ENCODE measurements around the gene CCDC159.
"Not testable (repeated sequence)": the region's sequence is repeated elsewhere in the genome, so short reads cannot be mapped to it uniquely, and the experiment has no call there.

CCDC159 gene, protein sequence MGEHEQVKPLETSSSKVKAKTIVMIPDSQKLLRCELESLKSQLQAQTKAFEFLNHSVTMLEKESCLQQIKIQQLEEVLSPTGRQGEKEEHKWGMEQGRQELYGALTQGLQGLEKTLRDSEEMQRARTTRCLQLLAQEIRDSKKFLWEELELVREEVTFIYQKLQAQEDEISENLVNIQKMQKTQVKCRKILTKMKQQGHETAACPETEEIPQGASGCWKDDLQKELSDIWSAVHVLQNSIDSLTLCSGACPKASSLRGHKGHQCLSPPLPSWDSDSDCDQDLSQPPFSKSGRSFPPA

GRCh38 chr19:11346104-11346940, at the start of gene CCDC159, which contains the start of gene TMEM205:
Gene CCDC159 (plus strand): TSS chr19:11346519. CDS start chr19:11346607, 88 bp downstream.
Gene TMEM205 (minus strand): TSS chr19:11346268. CDS start chr19:11345619, 649 bp downstream.
- DNase-seq, result peak; percentile 98

GRCh38 chr19:11299946-11300810, 46.1 kb upstream of the CCDC159 start:
- no peak for DNase-seq

GRCh38 chr19:11300811-11301120, 45.6 kb upstream of the CCDC159 start:
- DNase-seq, result no peak

GRCh38 chr19:11304936-11305335, 41.4 kb upstream of the CCDC159 start:
- no peak for DNase-seq

DNA sequence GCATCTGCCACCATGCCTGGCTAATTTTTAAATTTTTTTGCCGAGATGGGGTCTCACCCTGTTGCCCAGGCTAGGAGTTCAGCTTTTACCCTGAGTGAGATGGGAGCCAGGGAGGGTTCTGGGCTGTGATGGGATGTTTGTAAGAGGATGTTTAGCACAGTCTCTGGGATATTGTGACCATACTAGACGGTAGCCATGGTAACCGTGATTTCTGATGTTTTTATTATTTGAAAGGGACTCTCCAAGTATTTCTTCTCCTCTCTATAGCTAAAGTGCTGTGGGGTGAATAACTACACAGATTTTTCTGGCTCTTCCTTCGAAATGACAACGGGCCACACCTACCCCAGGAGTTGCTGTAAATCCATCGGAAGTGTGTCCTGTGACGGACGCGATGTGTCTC, 40.0 kb upstream of the CCDC159 start:
- no peak for DNase-seq

DNA sequence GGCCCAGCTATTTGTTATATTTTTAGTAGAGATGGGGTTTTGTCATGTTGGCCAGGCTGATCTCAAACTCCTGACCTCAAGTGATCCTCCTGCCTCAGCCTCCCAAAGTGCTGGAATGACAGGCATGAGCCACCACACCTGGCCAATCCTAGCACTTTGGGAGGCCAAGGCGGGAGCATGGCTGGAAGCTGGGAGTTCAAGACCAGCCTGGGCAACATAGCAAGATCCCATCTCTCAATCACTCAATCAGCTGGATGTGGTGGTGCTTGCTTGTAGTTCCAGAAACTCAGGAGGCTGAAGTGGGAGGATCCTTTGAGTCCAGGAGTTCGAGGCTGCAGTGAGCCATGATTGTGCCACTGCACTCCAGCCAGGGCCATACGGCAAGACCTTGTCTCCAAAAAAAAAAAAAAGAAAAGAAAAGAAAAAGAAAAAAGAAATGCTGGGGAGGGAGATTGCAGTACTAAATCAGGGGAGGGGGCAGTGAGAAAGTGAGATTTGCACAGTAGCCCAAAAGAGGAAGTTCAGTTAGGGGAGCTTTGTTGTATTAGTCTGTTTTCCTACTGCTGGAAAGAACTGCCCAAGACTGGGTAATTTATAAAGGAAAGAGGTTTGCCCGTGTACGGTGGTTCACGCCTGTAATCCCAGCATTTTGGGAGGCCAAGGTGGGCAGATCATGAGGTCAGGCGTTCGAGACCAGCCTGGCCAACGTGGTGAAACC, 25.9 kb upstream of the CCDC159 start:
- not testable (repeated sequence) for DNase-seq

DNA sequence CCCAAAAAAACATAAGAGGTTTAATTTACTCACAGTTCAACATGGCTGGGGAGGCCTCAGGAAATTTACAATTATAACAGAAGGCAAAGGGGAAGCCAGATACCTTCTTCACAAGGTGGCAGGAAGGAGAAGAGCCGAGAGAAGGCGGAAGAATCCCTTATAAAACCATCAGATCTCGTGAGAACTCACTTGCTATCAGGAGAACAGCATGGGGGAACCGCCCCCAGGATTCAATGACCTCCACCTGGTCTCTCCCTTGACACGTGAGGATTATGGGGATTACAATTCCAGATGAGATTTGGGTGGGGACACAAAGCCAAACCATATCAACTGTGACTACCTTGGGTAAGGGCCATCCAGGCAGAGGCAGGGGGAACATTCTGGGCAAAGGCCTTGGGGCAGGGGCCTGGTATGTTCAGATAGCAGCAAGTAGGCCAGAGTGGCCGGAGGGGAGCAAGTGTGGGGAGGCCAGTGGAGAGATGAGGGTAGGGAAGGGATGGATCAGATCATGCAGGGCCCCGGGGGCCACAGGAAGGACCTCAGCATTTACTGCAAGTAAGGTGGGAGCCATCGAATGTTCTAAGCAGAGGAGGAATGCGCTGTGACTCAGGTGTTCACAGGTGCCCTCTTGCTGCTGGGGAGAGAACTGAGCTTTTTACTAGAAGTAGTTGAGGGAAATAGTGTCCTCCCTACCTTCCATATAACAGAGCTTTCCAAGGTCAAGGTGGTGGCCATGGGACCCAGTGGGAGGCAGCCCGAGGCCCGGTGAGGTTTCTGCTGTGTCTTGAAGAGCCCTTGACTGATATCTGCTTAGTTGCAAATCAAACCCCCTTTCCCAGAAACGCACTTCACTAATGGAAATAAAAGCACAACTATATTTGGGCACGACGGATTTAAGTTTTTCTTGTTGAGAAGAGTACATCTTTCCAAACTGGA, 24.9 kb upstream of the CCDC159 start:
- no peak for DNase-seq

GRCh38 chr19:11322269-11323024, 23.9 kb upstream of the CCDC159 start:
- DNase-seq, result no peak

GRCh38 chr19:11323601-11324078, 22.7 kb upstream of the CCDC159 start:
- no peak for DNase-seq

DNA sequence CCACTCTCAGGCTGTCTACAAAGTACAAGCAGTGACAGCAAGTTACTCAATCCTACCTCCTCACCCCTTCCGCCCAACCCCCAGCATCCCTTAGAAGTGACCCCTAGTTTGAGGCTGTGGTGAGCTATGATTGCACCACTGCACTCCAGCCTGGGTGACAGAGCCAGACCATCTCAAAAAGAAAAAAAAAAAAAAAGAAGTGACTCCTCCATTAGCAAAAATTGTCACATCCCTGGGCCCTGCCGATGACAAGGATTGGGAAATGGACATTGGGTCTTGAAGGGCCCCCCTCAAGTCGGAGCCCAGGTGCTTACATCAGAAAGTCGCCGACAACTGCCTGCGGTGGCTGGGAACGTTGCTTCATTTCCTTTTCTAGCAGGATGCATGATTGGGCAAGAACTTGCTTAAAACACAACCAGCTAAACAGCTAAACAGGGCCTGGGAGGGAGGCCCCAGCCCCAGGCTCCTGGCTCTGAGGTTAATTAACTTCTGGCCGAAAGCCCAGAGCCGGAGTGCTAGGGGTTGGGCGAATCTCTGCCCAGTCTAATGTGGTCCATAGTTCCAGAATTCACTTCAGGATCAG, 22.1 kb upstream of the CCDC159 start:
- no peak for DNase-seq

DNA sequence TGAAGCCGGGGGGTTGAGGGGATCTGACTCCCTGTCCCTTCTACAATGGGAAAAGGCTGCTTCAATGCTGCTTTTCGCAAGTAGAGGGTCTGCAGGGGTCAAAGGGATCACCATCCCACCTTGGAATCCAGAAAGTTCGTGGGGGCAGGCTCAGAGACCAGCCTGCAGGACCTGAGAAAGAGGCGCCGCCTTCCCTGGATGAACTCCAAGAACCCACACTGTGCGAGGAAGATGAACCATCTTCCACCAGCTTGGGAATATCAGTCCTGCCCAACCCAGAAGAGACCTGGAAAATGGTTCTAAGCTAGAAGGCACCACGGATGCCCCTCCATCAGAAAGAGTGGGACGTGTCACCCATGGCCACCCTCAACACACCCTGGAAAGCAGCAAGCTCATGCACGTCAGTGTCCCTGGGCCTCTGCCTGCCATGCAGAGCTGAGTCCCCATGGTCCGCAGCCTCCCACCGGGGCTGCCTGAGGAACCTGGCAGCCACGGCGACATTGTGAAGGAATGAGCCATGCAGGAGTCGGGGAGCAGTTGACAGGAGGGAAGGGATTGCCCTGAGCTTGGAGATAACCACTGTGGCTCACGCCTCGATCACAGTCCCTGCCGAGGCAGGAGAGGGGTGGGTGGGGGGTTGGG, 21.4 kb upstream of the CCDC159 start:
- no peak for DNase-seq

GRCh38 chr19:11325544-11325943, 20.8 kb upstream of the CCDC159 start:
- no peak for DNase-seq

DNA sequence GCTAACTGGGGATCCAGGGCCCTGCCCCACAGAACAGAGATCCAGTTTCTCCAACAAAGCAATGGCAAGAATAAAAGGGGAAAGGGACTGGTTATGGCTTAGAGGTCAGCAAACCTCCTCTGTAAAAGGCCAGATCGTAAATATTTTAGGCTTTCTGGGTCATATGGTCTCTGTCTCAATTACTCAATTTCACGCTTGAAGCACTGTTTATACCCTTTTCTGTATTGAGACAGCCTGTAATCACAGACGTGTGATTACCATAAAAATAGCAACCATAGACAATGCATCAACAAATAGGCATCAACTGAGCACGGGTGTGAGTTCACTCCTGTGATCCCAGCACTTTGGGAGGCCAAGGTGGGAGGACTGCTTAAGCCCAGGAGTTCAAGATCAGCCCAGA, 16.2 kb upstream of the CCDC159 start:
- no peak for DNase-seq

DNA sequence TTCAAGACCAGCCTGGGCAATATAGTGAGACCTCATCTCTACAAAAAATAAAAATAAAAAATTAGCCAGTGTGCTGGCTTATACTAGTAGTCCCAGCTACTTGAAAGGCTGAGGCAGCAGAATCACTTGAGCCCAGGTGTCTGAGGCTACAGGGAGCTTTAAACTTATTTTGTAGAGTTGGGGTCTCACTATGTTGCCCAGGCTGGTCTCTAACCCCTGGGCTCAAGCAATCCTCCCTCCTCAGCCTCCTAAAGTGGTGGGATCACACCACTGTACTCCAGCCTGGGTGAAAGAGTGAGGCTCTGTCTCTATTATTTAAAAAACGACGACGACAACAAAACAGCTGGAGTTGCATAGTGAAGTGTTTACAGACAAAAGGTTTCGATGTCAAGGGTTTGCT, 14.8 kb upstream of the CCDC159 start:
- no peak for DNase-seq

DNA sequence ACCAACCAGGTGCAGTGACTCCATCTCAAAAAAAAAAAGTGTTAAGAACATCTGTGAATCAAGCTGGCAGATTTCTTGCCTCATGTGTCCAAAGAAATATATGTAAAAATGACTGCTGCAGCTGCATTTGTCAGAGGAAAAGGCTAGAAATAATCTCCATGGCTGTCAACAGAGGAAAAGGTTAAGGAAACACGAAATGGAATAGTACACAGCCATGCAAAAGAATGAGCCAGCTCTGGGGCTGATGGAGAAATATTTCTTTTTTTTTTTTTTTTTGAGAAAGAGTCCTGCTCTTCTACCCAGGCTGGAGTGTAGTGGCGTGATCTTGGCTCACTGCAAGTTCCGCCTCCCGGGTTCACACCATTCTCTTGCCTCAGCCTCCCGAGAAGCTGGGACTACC, 13.5 kb upstream of the CCDC159 start:
- DNase-seq, result no peak

DNA sequence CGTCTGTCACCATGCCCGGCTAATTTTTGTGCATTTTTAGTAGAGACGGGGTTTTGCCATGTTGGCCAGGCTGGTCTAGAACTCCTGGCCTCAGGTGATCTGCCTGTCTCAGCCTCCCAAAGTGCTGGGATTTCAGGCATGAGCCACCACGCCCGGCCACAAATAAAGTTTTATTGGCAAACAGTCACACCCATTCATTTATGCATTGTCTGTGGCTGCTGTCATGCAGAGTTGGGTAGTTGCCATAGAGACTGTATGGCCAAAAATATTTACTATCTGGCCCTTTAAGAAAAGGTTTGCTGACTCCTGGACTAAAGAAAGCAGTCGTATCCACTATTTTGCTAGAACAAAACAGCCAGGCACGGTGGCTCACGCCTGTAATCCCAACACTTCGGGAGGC, 12.5 kb upstream of the CCDC159 start:
- not testable (repeated sequence) for DNase-seq

GRCh38 chr19:11335449-11336146, 10.7 kb upstream of the CCDC159 start:
- DNase-seq, result no peak

DNA sequence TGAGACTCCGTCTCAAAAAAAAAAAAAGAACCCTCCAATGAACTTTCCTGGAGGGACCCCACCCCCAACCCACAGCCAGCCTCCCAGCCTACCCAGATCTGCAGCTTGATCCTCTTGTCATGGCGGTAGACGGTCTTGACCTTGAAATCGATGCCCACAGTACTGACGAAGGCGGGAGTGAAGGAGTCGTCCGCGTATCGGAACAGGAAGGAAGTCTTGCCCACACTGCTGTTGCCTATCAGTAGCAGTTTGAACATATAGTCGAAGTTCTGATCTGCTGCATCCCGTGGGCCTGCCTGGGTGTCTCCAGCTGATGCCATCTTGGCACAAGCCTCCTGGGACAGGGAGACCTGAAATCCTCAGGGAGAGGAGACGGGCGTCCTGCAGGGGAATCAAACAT, 9.2 kb upstream of the CCDC159 start:
- DNase-seq, result no peak

- DNase-seq, result no peak
Observed at GRCh38 chr19:11338121-11338520, 8.2 kb upstream of the CCDC159 start.

Measured in activated CD4-positive, CD25-positive, alpha-beta regulatory T cell treated with anti-CD3 and anti-CD28 coated beads, Interleukin-2, amount 50 U/mL, for 72 hours (primary cell).